HG03520 (cell line): ENCODE results near the gene HSP90AA1.
"Not testable (repeated sequence)": the region's sequence is repeated elsewhere in the genome, so short reads cannot be mapped to it uniquely, and the experiment has no call there.

Experiments
- ATAC-seq: cut with Tn5 transposase; IDR thresholded peaks from one replicate; pipeline ENCODE4 v1.9.1; 2021; ENCODE audit warnings: mild to moderate bottlenecking, moderate library complexity; ENCODE audit not compliant: unreplicated experiment

The HSP90AA1 gene

DNA sequence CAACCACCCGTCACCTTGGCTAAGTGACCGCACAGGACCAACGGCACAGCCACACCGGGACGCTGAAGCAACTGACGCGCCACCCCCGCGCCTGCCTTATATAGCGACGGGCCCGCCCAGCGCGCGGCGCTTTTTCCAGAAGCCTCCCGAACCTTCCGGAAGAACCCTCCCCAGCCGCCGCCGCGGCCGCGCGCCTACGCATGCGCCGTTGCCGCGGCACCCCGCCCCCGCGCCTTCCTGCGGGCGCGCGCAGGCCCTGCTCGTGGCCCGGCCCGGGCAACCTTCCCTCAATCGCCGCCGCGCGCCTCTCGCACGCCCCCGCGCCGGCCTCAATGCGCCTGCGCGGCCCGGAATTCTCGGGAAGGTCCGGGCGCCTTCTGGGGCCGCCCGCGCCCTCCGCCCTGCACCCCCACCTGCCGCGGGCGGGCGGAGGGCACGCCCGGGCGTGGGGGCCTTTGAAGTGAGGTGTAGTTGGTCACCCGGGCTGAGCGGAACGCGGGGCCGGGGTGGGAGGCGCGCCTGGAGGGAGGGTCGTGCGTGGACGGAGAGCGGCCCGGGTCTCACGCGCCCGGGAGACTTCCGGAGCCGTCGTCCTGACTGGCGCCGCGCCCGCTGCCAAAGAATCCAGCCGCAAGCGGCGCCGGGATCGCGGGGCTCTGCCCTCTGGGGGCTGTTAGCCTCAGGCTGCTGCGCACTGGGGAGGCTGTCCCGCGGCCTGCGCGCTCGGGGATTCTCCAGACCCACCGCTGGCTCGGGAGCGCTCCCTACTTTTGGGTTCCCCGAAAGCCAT, at the start of gene HSP90AA1:
Gene HSP90AA1, minus strand, starts transcription at position 73 of the 790 bp plus-strand sequence. CDS start 666 bp downstream, outside the sequence.
- ATAC-seq, result peak; percentile 64

DNA sequence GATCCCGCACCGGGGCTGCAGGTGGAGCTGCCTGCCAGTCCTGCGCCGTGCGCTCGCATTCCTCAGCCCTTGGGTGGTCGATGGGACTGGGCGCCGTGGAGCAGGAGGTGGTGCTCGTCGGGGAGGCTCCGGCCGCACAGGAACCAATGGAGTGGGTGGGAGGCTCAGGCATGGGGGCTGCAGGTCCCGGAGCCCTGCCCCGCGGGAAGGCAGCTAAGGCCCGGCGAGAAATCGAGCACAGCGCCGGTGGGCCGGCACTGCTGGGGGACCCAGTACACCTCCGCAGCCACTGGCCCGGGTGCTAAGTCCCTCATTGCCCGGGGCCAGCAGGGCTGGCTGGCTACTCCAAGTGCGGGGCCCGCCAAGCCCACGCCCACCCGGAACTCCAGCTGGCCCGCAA, 48.6 kb upstream of the HSP90AA1 start:
- ATAC-seq, result not testable (repeated sequence)

DNA sequence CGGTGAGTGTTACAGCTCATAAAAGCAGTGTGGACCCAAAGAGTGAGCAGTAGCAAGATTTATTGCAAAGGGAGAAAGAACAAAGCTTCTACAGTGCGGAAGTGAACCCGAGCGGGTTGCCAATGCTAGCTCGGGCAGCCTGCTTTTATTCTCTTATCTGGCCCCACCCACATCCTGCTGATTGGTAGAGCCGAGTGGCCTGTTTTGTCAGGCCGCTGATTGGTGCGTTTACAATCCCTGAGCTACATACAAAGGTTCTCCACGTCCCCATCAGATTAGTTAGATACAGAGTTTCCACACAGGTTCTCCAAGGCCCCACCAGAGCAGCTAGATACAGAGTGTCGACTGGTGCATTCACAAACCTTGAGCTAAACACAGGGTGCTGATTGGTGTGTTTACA, 47.9 kb upstream of the HSP90AA1 start:
- not testable (repeated sequence) for ATAC-seq

DNA sequence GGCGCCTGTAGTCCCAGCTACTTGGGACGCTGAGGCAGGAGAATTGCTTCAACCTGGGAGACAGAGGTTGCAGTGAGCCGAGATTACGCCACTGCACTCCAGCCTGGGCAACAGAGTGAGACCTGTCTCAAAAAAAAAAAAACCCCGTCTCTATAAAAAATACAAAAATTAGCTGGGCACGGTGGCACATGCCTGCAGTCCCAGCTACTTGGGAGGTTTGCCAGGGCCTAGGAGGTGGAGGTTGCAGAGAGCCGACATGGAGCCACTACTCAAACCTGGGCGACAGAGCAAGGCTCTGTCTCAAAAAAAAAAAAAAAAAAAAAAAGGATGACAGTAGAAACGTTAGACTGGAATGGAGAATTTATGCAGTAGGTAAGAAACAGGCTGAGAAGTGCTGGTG, 47.2 kb upstream of the HSP90AA1 start:
- ATAC-seq, result not testable (repeated sequence)

DNA sequence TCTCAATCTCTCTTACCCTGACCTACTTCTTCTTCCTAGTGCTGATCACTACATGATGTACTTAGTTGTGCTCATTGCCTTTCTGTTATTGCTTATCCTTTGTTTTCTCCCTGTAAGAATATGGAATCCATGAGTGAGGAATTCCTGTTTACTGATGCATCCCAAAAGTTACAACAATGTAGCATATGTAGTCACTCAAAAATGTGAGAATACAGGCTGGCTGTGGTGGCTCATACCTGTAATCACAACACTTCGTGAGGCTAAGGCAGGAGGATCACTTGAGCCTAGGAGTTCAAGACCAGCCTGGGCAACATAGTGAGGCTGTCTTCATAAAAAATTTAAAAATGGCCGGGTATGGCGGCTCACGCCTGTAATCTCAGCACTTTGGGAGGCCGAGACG, 44.9 kb upstream of the HSP90AA1 start:
- ATAC-seq, result no peak

DNA sequence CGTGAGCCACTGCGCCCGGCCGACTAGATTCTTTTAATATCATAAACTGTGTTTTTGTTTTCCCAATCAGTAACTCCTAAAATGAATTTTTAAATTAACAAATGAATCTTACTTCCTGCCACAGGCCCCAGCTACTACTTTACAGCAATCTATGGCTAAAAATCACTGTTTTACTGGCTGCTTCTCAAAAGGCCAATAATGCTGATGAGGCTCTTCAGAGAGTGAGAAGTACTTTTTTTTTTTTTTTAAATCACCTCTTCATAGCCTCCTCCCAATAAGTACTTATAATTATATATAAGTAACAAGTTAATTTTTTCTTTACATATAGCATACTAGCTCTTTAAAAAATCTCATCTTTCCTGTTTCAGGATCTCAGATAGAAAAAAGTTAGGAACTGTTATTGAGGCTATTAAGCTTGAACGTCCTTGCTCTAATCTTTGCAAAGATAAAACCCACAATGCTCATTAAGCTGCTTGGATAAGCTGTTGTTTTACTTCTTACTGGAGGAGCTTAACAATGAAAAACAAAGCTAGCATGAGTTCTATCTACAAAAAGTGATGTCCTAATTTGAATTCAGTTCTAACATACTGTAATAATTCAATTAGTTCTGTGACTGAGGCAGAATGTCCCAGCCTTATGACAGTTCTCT, 40.1 kb upstream of the HSP90AA1 start:
- no peak for ATAC-seq

DNA sequence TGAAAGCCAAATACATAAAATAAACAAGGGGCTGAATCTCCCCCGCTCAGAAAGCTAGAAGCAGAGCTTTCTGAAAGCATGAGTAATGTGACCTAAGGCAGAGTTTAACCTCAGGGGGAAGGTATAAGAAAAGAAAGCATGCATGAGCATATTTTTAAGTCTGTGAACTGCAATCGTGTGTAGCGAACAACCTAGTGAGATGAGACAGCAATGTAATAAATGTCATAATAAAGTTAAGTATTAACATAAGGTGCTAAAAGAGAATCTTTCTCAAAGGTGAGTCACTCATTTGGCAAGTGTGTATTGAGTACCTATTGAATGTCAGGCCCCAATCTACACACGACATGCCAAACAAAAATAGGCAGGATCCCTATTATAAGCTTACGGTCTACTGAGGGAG, 38.7 kb upstream of the HSP90AA1 start:
- no peak for ATAC-seq

DNA sequence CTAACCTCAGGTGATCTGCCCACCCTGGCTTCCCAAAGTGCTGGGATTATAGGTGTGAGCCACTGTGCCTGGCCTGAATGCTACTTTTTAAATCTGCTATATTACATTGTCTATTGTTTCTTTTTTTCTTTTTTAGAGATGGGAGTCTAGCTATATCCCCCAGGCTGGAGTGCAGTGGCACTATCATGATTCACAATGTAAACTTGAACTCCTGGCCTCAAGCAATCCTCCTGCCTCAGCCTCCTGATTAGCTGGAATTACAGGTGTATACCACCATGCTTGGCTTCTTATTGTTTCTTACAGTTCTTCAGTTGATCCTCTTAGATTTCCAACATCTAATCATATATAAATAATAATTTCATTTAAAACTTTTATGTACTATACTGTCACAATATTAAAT, 37.6 kb upstream of the HSP90AA1 start:
- no peak for ATAC-seq

DNA sequence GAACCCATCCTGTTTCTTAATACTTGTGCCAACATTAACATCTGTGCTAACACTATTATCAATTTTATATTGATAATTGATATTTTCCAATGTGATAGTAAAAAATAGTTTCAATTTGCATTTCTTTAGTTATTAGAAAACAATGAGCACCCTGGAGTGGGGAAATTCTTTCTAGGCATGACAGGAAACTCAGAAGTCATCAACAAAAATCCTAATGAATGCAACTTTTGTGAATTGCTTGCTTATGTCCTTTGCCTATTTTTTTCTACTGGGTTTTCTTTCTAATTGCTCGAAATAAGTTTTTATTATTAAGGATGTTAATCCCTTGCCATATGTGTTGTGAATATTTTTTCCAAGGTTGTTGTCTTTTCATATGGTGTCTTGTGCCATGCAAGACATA, 34.7 kb upstream of the HSP90AA1 start:
- ATAC-seq, result no peak

DNA sequence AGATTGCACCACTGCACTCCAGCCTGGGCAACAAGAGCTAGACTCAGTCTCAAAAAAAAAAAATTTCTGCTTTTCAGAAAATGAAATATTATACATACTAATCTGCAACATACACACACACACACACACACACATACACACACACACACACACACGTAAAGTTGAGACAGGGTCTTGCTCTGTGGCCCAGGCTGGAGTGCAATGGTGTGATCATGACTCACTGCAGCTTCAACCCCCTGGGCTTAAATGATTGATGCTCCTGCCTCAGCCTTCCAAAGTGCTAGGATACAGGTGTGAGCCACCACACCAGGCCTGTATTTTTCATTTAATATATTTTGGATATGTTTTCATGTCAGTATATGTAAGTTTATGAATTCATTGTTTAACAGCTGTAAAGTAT, 34.0 kb upstream of the HSP90AA1 start:
- ATAC-seq, result no peak

DNA sequence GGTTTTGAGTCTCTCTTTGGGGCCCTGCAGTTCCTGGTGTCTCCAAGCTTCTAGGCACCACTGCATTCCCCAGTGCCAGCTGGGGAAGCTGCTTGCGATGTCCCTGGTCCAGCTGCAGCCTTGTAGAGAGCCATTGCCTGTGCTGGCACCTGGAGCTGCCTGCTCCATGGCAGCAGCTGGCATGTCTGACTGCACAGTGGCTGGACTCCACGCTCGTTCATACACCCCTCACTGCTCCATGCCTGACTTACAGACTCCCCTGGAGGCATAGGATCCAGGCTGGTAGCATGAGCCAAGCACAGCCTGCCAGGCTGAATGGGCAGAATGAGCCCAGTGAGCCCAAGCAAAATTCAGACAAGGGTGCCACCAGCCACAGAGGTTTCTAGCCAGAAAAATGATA, 31.0 kb upstream of the HSP90AA1 start:
- no peak for ATAC-seq

DNA sequence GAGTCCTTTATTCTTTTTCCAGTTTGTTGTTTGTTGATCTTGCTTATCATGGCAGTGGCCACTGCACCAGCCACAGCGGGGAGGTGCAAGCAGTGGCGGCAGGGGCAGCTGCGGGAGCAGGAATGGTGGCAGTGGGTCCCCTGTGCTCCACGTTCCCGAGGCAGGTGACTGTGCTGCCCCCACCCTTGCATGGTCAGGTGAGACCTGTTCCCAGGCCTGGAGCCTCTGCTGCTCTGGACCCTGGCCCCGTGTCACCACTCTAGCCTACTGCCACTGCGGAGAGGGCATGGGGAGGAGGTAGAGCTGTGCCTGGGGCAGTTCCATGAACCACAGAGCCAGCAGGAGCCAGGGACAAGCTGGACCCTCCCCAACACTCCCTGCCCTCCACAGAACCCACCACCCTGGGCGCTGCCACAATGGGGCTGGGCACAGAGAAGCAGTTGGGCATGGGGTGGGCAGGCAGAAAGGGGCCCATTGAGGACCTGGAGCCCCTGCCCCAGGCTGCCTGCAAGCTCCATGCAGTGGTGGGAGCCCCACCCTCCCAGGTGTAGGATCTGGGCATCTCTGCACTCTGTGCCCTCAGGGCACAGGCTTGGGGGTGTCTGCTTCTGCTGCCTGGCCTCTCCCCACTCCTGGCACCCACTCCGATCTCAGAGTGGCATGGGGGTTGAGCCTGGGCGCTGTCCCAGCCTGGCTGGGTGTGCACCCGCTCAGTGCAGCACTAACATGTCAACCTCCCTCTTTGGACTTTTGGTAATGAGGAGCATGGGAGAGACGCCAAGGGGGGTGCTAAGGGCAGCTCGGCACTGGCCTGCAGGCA, 29.7 kb upstream of the HSP90AA1 start:
- no peak for ATAC-seq

DNA sequence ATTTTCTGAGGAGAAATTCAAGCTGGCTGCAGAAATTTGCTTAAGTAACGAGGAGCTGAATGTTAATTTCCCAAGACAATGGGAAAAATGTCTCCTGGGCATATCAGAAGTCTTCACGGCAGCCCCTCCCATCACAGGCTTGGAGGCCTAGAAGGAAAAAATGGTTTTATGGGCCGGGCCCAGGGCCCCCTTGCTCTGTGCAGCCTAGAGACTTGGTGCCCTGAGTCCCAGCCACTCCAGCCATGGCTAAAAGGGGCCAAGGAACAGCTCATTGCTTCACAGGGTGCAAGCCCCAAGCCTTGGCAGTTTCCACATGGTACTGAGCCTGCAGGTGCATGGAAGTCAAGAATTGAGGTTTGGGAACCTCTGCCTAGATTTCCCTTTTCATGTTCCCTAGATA, 24.3 kb upstream of the HSP90AA1 start:
- ATAC-seq, result no peak

DNA sequence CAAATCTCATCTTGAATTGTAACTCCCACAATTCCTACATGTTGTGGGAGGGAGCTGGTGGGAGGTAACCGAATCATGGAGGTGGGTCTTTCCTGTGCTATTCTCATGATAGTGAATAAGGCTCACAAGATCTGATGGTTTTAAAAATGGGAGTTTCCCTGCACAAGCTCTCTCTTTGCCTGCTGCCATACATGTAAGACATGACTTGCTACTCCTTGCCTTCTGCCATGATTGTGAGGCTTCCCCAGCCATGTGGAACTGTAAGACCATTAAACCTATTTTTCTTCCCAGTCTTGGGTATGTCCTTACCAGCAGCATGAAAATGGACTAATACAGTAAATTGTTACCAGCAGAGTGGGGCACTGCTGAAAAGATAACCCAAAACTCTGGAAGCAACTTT, 22.5 kb upstream of the HSP90AA1 start:
- ATAC-seq, result not testable (repeated sequence)

DNA sequence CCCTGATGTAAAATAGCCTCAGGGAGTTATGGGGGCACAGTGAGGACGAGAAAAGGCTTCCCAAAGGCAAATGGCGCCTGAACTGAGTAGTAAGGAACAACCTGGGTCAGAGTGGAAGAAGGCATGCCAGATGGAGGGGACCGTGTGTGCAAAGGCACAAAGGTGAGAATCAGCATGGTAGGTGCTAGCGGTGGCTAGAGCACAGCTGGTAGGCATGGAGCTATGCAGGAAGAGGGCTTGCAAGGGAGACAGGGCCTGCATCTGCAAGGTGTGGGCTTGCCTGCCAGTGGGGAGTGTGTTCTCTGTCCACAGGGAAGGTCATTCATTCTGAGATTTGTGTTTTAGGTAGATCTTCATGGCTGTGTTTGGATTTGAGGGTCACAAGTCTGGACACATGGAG, 18.5 kb upstream of the HSP90AA1 start:
- ATAC-seq, result no peak

DNA sequence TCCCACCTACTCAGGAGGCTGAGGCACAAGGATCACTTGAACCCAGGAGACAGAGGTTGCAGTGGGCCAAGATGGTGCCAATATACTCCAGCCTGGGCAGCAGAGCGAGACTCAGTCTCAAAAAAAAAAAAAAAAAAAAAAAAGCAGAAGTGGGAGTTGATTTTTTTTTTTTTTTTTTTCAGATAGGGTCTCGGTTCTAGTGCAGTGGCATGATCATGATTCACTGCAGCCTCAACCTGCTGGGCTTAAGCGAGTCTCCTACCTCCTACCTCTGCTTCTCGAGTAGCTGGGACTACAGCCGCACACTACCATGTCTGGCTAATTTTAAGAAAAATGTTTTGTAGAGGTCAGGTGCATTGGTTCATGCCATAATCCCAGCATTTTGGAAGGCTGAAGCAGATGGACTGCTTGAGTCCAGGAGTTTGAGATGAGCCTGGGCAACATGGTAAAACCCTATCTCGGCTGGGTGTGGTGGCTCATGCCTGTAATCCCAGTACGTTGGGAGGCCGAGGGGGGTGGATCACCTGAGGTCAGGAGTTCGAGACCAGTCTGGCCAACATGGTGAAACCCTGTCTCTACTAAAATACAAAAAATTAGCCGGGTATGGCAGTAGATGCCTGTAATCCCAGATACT, 16.3 kb upstream of the HSP90AA1 start:
- ATAC-seq, result no peak

DNA sequence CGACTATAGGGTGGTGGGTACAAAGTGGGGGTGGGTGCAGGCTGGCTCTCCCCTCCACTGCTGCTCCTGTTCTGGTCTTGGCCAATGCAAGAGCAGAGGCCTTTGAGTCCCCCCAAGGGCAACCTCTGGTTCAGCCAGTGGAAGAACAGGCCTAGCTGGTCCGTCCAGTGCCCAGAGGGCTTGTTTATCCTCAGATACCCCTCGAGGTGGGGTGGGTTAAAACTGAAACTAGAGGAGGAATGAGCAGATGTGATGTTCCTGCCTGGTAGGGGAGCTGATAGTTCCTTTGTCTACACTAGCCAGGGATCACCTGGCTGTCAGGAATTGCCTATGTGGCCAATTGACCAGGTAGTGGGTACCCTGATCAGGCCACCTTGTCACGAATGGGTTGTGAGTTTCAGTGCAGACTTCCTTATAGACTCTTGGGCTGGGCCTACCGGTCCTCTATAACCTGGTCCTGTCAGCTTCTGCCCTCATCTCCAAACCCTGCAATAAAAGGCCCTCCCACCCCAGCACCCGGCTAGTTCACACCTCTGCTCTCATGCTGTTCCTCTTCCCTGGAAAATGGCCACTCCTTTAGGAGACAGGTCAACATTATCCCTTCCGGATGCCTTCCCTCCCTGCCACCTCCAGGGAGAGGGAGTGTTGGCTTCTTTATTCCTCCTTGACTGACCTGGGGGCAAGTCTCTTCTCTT, 10.7 kb upstream of the HSP90AA1 start:
- ATAC-seq, result no peak

DNA sequence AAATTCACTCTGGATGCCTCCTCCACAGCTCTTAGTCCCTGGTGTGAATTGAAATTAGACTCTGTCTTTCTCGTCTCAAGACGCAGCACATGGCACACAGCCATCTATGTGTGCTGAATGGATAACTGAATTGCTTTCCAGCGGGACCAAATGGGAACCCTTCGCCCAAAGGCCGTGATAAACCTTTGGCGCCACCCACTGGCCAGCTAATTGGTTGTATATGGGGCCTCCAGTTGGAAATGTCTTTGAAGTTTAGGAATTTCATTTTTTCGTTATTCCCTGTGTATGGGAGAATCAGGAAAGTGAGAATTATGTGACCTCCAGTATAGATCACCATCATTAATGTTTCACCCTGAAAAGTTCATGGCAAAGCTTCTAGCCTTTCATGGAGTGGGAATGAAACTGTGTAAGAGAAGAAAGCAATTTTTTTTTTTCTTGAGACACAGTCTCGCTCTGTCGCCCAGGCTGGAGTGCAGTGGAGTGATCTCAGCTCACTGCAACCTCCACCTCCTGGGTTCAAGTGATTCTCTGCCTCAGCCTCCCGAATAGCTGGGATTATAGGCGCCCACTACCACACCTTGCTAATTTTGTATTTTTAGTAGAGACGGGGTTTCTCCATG, 9.8 kb upstream of the HSP90AA1 start:
- ATAC-seq, result no peak

DNA sequence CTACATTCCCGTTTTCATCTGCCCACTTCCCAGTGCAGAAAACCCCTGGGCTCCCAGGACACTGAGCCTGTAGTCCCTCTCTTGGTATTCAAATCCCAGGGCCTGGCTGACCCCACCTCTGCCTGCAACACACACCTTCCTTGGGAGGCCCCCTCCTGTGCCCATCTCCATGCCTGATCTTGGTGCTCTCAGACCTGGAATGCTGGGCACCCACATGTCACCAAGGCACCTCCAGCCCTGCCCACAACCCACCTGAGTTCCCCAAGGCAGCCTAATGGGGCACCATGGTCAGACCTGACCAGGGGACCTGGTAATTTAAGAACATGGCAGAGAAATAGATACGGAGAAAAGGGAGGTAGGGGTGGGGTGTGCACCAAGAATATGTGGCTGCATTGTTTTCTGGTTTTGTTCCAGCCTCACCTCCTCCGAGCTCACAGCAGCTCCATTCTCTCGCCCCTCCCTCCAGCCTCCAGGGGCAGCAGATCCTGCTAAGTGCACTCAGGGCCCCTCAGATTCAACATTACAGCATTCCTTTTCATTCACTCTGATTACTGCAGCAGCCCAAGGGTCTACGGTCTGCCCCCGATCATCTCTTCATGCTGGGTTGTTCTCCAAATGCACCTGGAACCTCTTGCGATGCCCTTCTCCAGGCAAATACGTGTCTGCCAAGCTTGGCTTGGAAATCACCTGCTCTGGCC, 9.2 kb upstream of the HSP90AA1 start:
- no peak for ATAC-seq
